CD4-positive, alpha-beta T cell (primary cell): ENCODE results near the gene ZNF552. TPM values are rescaled to one million over a fixed set of nuclear protein-coding genes. Genes with fewer than 3 reads are reported as not detected.
"Not testable (repeated sequence)": the region's sequence is repeated elsewhere in the genome, so short reads cannot be mapped to it uniquely, and the experiment has no call there.

Experiments
- ATAC-seq: fragments of 200-7000 bp; cut with Tn5 transposase; one replicate; pipeline ENCODE4 v1.10.0; 2022; ENCODE audit warnings: mild to moderate bottlenecking; ENCODE audit not compliant: poor library complexity
- CTCF ChIA-PET: fragments of 350-600 bp; sonication (Branson Sonifier 250); formaldehyde crosslinking; loops from one replicate; lab custom pipeline; 2021; ENCODE audit warnings: antibody characterized with exemption, inconsistent platforms; lab: Charles Lee
- POLR2A ChIA-PET: fragments of 350-600 bp; sonication (Branson Sonifier 250); formaldehyde crosslinking; loops from one replicate; lab custom pipeline; 2021; ENCODE audit warnings: antibody characterized with exemption, inconsistent platforms; lab: Charles Lee
- DNase-seq, 14 experiments: peaks; one replicate each; pipeline ENCODE4 v3.0.0-alpha.2; 2013 to 2020; ENCODE audit warnings: mixed read lengths in 2 of 14
- H3K27ac ChIP-seq, 2 donors: one replicate each; pipeline versions ENCODE4 v1.5.1 to v1.7.0; 2013; ENCODE audit warnings: low read length in 2 of 2, low read depth in 1 of 2, mild to moderate bottlenecking in 1 of 2
- H3K27me3 ChIP-seq, 2 experiments: 1 replicate in 1 of 2; 2 replicates in 1 of 2; pipeline versions ENCODE4 v1.6.1 to v1.7.0; 2013; ENCODE audit warnings: low read length in 2 of 2, control low read depth in 1 of 2, mild to moderate bottlenecking in 1 of 2, moderate library complexity in 1 of 2; ENCODE audit not compliant: insufficient read depth in 2 of 2, control insufficient read depth in 1 of 2
- H3K36me3 ChIP-seq: one replicate; pipeline ENCODE4 v1.6.1; 2013; ENCODE audit warnings: low read length, control low read depth; ENCODE audit not compliant: insufficient read depth
- H3K4me1 ChIP-seq: one replicate; pipeline ENCODE4 v1.6.1; 2013; ENCODE audit warnings: low read length, control low read depth; ENCODE audit not compliant: insufficient read depth
- H3K4me3 ChIP-seq: one replicate; pipeline ENCODE4 v1.5.1; 2013; ENCODE audit warnings: mild to moderate bottlenecking, low read length, moderate library complexity
- H3K9me3 ChIP-seq, 2 experiments: 1 replicate in 1 of 2; 2 replicates in 1 of 2; pipeline versions ENCODE4 v1.6.1 to v1.7.0; 2013; ENCODE audit warnings: low read length in 2 of 2, mild to moderate bottlenecking in 2 of 2, control low read depth in 1 of 2, moderate library complexity in 1 of 2; ENCODE audit not compliant: control insufficient read depth in 1 of 2, insufficient read depth in 1 of 2
- H3K27ac Mint-ChIP-seq: one replicate; pipeline ENCODE4 v1.8.0; 2020; ENCODE audit warnings: mixed read lengths
- H3K27me3 Mint-ChIP-seq: one replicate; pipeline ENCODE4 v1.8.0; 2021; ENCODE audit warnings: mixed read lengths
- H3K36me3 Mint-ChIP-seq: one replicate; pipeline ENCODE4 v1.8.0; 2021; ENCODE audit warnings: low read depth, mixed read lengths
- H3K4me1 Mint-ChIP-seq: one replicate; pipeline ENCODE4 v1.8.0; 2021; ENCODE audit warnings: low read depth, mixed read lengths
- H3K4me3 Mint-ChIP-seq: one replicate; pipeline ENCODE4 v1.8.0; 2020; ENCODE audit warnings: mild to moderate bottlenecking, mixed read lengths
- H3K9me3 Mint-ChIP-seq: one replicate; pipeline ENCODE4 v1.8.0; 2020; ENCODE audit warnings: mixed read lengths
- CTCF ChIP-seq: fragments of 200-600 bp; IDR thresholded peaks from one replicate; pipeline ENCODE4 v1.8.0; 2022; ENCODE audit warnings: antibody characterized with exemption, mild to moderate bottlenecking
- intact Hi-C, 2 experiments: fragments of 100-400 bp; cut with DNase I in 1 of 2; cut with micrococcal nuclease in 1 of 2; formaldehyde crosslinking; loops; one replicate each; pipeline versions ENCODE4 v1.15.1 to v1.9.0; 2023 to 2025; cut with DNase I, micrococcal nuclease
- total RNA-seq, 174 experiments: library from RNA in 2 of 174; stranded (reverse) in 2 of 174; gene quantifications; one replicate each; pipeline ENCODE4 v1.2.3 and lab custom pipeline; 2021 to 2026

ZNF552 gene
- total RNA-seq, 2 experiments from 2014 or later, result 22.2 to 22.3 TPM

- POLR2A ChIA-PET, result interaction anchor here (1.0 to 1.4 kb wide), 2 partner anchors 14 to 18 kb away, joined by 4 to 6 read pairs; partner anchors contain the start of gene ZNF552
- intact Hi-C loops, result no loop called here
- no peaks in the 10 kb centered on the region for H3K27me3 Mint-ChIP-seq
These were observed 14.0 kb downstream of the ZNF552 start for GRCh38 chr19:57800696-57801095.

GRCh38 chr19:57796580-57796979 is 18.1 kb downstream of the ZNF552 start:
- H3K36me3 Mint-ChIP-seq, result peaks cover 63% of the 10 kb centered on the region
- intact Hi-C loops, H3K4me3 ChIP-seq, H3K9me3 Mint-ChIP-seq, H3K4me1 ChIP-seq, H3K4me3 Mint-ChIP-seq, DNase-seq, H3K27ac ChIP-seq, H3K27me3 Mint-ChIP-seq, H3K27ac Mint-ChIP-seq, H3K27me3 ChIP-seq, ATAC-seq, POLR2A ChIA-PET, H3K4me1 Mint-ChIP-seq, CTCF ChIA-PET: not testable (repeated sequence)
- Histone ChIP-seq H3K9me3 (peaks cover 9 to 14% of the 10 kb centered on the region in 2 experiments), H3K36me3 (peaks cover 22% of the 10 kb centered on the region)

More at GRCh38 chr19:57800696-57801095, 14.0 kb downstream of the ZNF552 start:
- no peak overlapping the region for H3K4me3 ChIP-seq
- ATAC-seq (no peak), DNase-seq (no peak)
- peaks cover 9% of the 10 kb centered on the region for H3K4me1 ChIP-seq
- Mint-ChIP-seq H3K4me3 (no peak overlapping the region), H3K27ac (no peak overlapping the region), H3K36me3 (peaks cover 54% of the 10 kb centered on the region), H3K4me1 (peaks cover 31% of the 10 kb centered on the region), H3K9me3 (no peaks in the 10 kb centered on the region)
- CTCF ChIA-PET, result no interaction called here
- no peak overlapping the region for H3K27ac ChIP-seq
- H3K27me3 ChIP-seq, result no peaks in the 10 kb centered on the region
- peaks cover 11% of the 10 kb centered on the region for H3K36me3 ChIP-seq
- no peak for TF ChIP-seq CTCF
- H3K9me3 ChIP-seq, result peaks cover 0 to 9% of the 10 kb centered on the region in 2 experiments

GRCh38 chr19:57789288-57789687 is 25.4 kb downstream of the ZNF552 start:
- H3K27me3 Mint-ChIP-seq, result no peaks in the 10 kb centered on the region
- H3K27ac Mint-ChIP-seq, result no peak overlapping the region
- Histone ChIP-seq H3K4me1 (no peaks in the 10 kb centered on the region), H3K27me3 (no peaks in the 10 kb centered on the region), H3K4me3 (no peak overlapping the region), H3K27ac (no peak overlapping the region), H3K9me3 (peaks cover 67 to 68% of the 10 kb centered on the region in 2 experiments), H3K36me3 (peaks cover 26% of the 10 kb centered on the region)
- DNase-seq (no peak), ATAC-seq (no peak)
- CTCF ChIA-PET, result no interaction called here
- no peak for TF ChIP-seq CTCF
- H3K36me3 Mint-ChIP-seq, result peaks cover 92% of the 10 kb centered on the region
- H3K4me3 Mint-ChIP-seq, result no peak overlapping the region
- POLR2A ChIA-PET, result no interaction called here
- intact Hi-C loops, result no loop called here
- peaks cover 5% of the 10 kb centered on the region for H3K4me1 Mint-ChIP-seq
- H3K9me3 Mint-ChIP-seq, result peaks cover 13% of the 10 kb centered on the region

- no peak for ATAC-seq
- H3K27me3 Mint-ChIP-seq, result no peaks in the 10 kb centered on the region
These were observed 26.5 kb downstream of the ZNF552 start for GRCh38 chr19:57788114-57788692.

More at GRCh38 chr19:57788114-57788692, 26.5 kb downstream of the ZNF552 start:
- ChIA-PET POLR2A (no interaction called here), CTCF (no interaction called here)
- TF ChIP-seq CTCF, result no peak
- peaks cover 10% of the 10 kb centered on the region for H3K9me3 Mint-ChIP-seq
- no peak overlapping the region for H3K27ac Mint-ChIP-seq
- H3K27ac ChIP-seq, result no peak overlapping the region
- no peaks in the 10 kb centered on the region for H3K27me3 ChIP-seq
- intact Hi-C loops, result no loop called here
- peaks cover 74% of the 10 kb centered on the region in 2 experiments for H3K9me3 ChIP-seq
- peaks cover 86% of the 10 kb centered on the region for H3K36me3 Mint-ChIP-seq
- no peaks in the 10 kb centered on the region for H3K4me1 ChIP-seq
- H3K36me3 ChIP-seq, result peaks cover 28% of the 10 kb centered on the region
- H3K4me1 Mint-ChIP-seq, result peaks cover 5% of the 10 kb centered on the region
- no peak overlapping the region for H3K4me3 Mint-ChIP-seq
- no peak for DNase-seq
- no peak overlapping the region for H3K4me3 ChIP-seq
